OCI-LY3 (cell line): ENCODE results near the gene MAPK9.

ENCODE experiments used
- H2AFZ ChIP-seq: fragments of 200-600, 300-600 bp; shearing (Covaris generic); 2 replicates; pipeline ENCODE4 v1.6.0; 2014; ENCODE audit warnings: antibody characterized with exemption, low read depth, low read length
- H3K27ac ChIP-seq: fragments of 200-600, 300-600 bp; sonication (generic); 2 replicates; pipeline ENCODE4 v1.5.1; 2014; ENCODE audit warnings: mild to moderate bottlenecking, low read length, moderate library complexity, mixed read lengths
- H3K27me3 ChIP-seq: fragments of 200-600, 300-600 bp; sonication (generic); 2 replicates; pipeline ENCODE4 v1.6.1; 2014; ENCODE audit warnings: low read depth, low read length, mixed read lengths
- H3K36me3 ChIP-seq: fragments of 200-600, 300-600 bp; sonication (generic); replicated peaks from 2 replicates; pipeline ENCODE3; 2014; ENCODE audit warnings: low read depth, low read length, mixed read lengths
- H3K4me1 ChIP-seq: fragments of 300-600, 200-600 bp; sonication (generic); 2 replicates; pipeline ENCODE4 v1.6.1; 2014; ENCODE audit warnings: low read length, mixed read lengths
- H3K4me2 ChIP-seq: fragments of 200-600, 300-600 bp; sonication (generic); 2 replicates; pipeline ENCODE4 v1.6.1; 2014; ENCODE audit warnings: low read length, mixed read lengths
- H3K4me3 ChIP-seq: fragments of 300-600, 200-600 bp; sonication (generic); 2 replicates; pipeline ENCODE4 v1.5.1; 2014; ENCODE audit warnings: antibody characterized with exemption, mild to moderate bottlenecking, low read length, moderate library complexity
- H3K79me2 ChIP-seq: fragments of 300-600, 200-600 bp; shearing (Covaris generic); 2 replicates; pipeline ENCODE4 v1.6.1; 2014; ENCODE audit warnings: mild to moderate bottlenecking, low read length, mixed read lengths
- H3K9ac ChIP-seq: fragments of 300-600, 200-600 bp; shearing (Covaris generic); 2 replicates; pipeline ENCODE4 v1.6.0; 2014; ENCODE audit warnings: mild to moderate bottlenecking, low read length, moderate library complexity
- H3K9me3 ChIP-seq: fragments of 200-600, 300-600 bp; shearing (Covaris generic); 2 replicates; pipeline ENCODE4 v1.6.1; 2014; ENCODE audit warnings: low read length, mixed read lengths; ENCODE audit not compliant: insufficient read depth
- H4K20me1 ChIP-seq: fragments of 200-600, 300-600 bp; sonication (generic); 2 replicates; pipeline ENCODE4 v1.6.1; 2016; ENCODE audit warnings: low read length, mixed read lengths; ENCODE audit not compliant: insufficient read depth
- EZH2phosphoT487 ChIP-seq: fragments of 200-600 bp; shearing (Covaris generic); IDR thresholded peaks from 2 replicates; pipeline ENCODE4 v1.6.1; 2018; ENCODE audit warnings: antibody characterized with exemption, mixed run types, low read depth
- TF ChIP-seq, protein P1 (sequence below): fragments of 200-600, 300-600 bp; sonication (generic); IDR thresholded peaks from 2 replicates; pipeline ENCODE4 v1.5.1; 2014; ENCODE audit warnings: antibody characterized with exemption, low read length, low read depth

MAPK9 gene

DNA sequence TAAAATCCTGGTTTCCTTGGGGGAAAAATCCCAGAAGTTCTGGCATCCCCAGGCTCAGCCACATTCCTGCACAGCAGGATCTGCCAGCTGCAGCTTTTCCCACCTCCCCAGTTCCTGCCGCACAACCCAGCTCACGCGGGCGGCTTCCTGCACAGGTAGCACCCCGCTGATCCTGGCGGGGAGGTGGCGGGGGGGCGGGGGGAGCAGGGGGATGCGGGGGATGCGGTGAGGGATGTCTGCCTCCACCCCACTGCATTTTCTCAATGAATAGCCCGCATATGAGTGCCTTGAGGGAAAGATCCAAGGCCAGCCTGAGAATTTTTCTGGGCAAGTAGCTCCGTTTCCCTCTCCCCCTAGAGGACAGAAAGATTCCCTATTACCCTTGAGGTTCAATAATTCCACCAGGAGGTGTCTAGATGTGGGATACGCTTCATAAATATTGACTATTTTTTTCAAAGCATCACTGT, 40.2 kb upstream of the MAPK9 start:
- no peaks in the 10 kb centered on the region for H3K9me3 ChIP-seq
- no peak overlapping the region for H3K4me2 ChIP-seq
- H3K27me3 ChIP-seq = no peaks in the 10 kb centered on the region
- H3K79me2 ChIP-seq = no peaks in the 10 kb centered on the region
- no peaks in the 10 kb centered on the region for H4K20me1 ChIP-seq
- H2AFZ ChIP-seq = no peak overlapping the region
- no peaks in the 10 kb centered on the region for H3K36me3 ChIP-seq
- H3K27ac ChIP-seq = no peak overlapping the region
- H3K4me1 ChIP-seq = no peaks in the 10 kb centered on the region
- TF ChIP-seq, protein P1, sequence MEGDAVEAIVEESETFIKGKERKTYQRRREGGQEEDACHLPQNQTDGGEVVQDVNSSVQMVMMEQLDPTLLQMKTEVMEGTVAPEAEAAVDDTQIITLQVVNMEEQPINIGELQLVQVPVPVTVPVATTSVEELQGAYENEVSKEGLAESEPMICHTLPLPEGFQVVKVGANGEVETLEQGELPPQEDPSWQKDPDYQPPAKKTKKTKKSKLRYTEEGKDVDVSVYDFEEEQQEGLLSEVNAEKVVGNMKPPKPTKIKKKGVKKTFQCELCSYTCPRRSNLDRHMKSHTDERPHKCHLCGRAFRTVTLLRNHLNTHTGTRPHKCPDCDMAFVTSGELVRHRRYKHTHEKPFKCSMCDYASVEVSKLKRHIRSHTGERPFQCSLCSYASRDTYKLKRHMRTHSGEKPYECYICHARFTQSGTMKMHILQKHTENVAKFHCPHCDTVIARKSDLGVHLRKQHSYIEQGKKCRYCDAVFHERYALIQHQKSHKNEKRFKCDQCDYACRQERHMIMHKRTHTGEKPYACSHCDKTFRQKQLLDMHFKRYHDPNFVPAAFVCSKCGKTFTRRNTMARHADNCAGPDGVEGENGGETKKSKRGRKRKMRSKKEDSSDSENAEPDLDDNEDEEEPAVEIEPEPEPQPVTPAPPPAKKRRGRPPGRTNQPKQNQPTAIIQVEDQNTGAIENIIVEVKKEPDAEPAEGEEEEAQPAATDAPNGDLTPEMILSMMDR = no peak
- no peak for TF ChIP-seq EZH2phosphoT487
- no peak overlapping the region for H3K9ac ChIP-seq
- H3K4me3 ChIP-seq = no peak overlapping the region

- H3K36me3 ChIP-seq = no peaks in the 10 kb centered on the region
- no peak overlapping the region for H3K9ac ChIP-seq
- TF ChIP-seq, protein P1 = no peak
- no peak for TF ChIP-seq EZH2phosphoT487
- no peak overlapping the region for H3K4me2 ChIP-seq
- H3K79me2 ChIP-seq = no peaks in the 10 kb centered on the region
- H3K27me3 ChIP-seq = no peaks in the 10 kb centered on the region
- H3K27ac ChIP-seq = no peak overlapping the region
- H3K4me3 ChIP-seq = no peak overlapping the region
- H2AFZ ChIP-seq = no peak overlapping the region
- no peaks in the 10 kb centered on the region for H3K9me3 ChIP-seq
- H4K20me1 ChIP-seq = no peaks in the 10 kb centered on the region
- no peaks in the 10 kb centered on the region for H3K4me1 ChIP-seq
Observed at GRCh38 chr5:180331647-180331950, 39.7 kb upstream of the MAPK9 start.

- no peaks in the 10 kb centered on the region for H3K9me3 ChIP-seq
- H2AFZ ChIP-seq = no peak overlapping the region
- no peaks in the 10 kb centered on the region for H3K27me3 ChIP-seq
- no peaks in the 10 kb centered on the region for H3K79me2 ChIP-seq
- TF ChIP-seq EZH2phosphoT487 = no peak
- TF ChIP-seq, protein P1 = no peak
- no peak overlapping the region for H3K4me2 ChIP-seq
- no peaks in the 10 kb centered on the region for H3K4me1 ChIP-seq
- H3K9ac ChIP-seq = no peak overlapping the region
- H4K20me1 ChIP-seq = no peaks in the 10 kb centered on the region
- no peak overlapping the region for H3K27ac ChIP-seq
- no peak overlapping the region for H3K4me3 ChIP-seq
- no peaks in the 10 kb centered on the region for H3K36me3 ChIP-seq
Observed at GRCh38 chr5:180330810-180331646, 39.1 kb upstream of the MAPK9 start.

GRCh38 chr5:180330270-180330648, 38.4 kb upstream of the MAPK9 start:
- H3K9me3 ChIP-seq = no peaks in the 10 kb centered on the region
- H3K36me3 ChIP-seq = no peaks in the 10 kb centered on the region
- no peaks in the 10 kb centered on the region for H3K4me1 ChIP-seq
- no peak overlapping the region for H3K27ac ChIP-seq
- no peaks in the 10 kb centered on the region for H3K27me3 ChIP-seq
- TF ChIP-seq EZH2phosphoT487 = no peak
- TF ChIP-seq, protein P1 = no peak
- no peaks in the 10 kb centered on the region for H4K20me1 ChIP-seq
- H3K79me2 ChIP-seq = no peaks in the 10 kb centered on the region
- no peak overlapping the region for H3K4me2 ChIP-seq
- H3K9ac ChIP-seq = no peak overlapping the region
- no peak overlapping the region for H2AFZ ChIP-seq
- no peak overlapping the region for H3K4me3 ChIP-seq
